ENCODE data around the gene GRID1. TPM values are rescaled to one million over a fixed set of nuclear protein-coding genes. Genes with fewer than 3 reads are reported as not detected.

Gene GRID1
- polyA plus RNA-seq, 1 donor (not counting 4 experiments of a cell fraction or from before 2014, with no cell fraction given): 0.01 TPM

DNA sequence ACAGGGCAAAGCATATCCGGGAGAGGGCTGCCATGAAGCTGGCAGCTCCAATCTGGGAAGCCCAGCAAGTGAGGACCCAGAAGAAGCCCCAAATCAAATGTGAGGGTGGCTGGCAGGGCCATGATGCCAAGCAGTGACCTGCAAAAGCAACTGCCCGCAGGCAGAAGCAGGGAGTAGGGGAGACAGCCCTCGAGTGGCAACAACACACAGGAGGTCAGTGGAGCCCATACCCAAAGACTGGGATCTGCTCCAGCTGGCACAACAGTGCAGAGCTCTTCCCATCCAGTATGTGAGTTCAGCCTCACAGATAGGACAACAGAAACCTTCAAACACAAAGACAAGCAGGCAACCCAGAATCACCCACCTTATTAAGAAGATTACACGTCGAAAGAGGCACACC, 45.0 kb downstream of the GRID1 start:
- H3K9ac ChIP-seq (ENCODE audit: control insufficient read depth, extremely low read depth, insufficient read depth, low read length): no peak overlapping the region
- dilution Hi-C loops (cut with MboI; ENCODE audit: extremely low pct_ligation_motif_present, low sequenced_read_pairs): no loop called here

DNA sequence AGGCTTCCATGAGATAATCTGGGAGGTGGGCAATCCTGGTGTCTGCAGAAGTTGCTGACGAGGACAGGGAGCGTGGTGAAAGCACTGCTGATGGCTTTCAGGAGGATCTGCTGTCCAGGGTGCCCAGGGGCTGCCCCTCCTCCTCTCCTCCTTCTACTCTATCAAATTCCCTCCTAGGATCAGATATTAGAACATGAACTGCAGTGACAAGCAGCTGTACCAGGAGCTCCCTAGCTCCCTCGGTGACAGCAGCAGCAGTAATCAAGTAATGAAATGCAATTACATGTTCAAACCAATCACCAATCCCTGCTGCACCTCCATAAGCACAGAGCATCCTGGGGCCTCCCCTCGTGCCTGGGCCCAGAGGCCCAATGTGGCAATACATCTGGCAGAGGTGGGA, 46.9 kb downstream of the GRID1 start:
- no peaks in the 10 kb centered on the region for H3K4me1 ChIP-seq (ENCODE audit: control insufficient read depth, extremely low read depth, insufficient read depth, low read length)
- FAIRE-seq: no peak
- H3K27ac ChIP-seq (ENCODE audit: control insufficient read depth, insufficient read depth, low read length): no peak overlapping the region
- no peak overlapping the region for H3K9ac ChIP-seq (ENCODE audit: control insufficient read depth, extremely low read depth, insufficient read depth, low read length)
- no peak overlapping the region for H2AFZ ChIP-seq (ENCODE audit: control insufficient read depth, low read length)
- dilution Hi-C loops (cut with MboI; ENCODE audit: extremely low pct_ligation_motif_present, low sequenced_read_pairs): no loop called here
- DNase-seq (ENCODE audit: low read depth, low spot score): no peak
- no peaks in the 10 kb centered on the region for H4K20me1 ChIP-seq (ENCODE audit: control insufficient read depth, extremely low read depth, insufficient read depth, low read length)
- no peaks in the 10 kb centered on the region for H3K27me3 ChIP-seq (ENCODE audit: control insufficient read depth, extremely low read depth, insufficient read depth, low read length)
- no peaks in the 10 kb centered on the region for H3K36me3 ChIP-seq (ENCODE audit: control insufficient read depth in 2 of 2, extremely low read depth in 1 of 2, insufficient read depth in 2 of 2, low read length in 2 of 2)
- H3K9me1 ChIP-seq (ENCODE audit: control insufficient read depth, extremely low read depth, insufficient read depth, low read length): no peaks in the 10 kb centered on the region
- TF ChIP-seq, protein P1, sequence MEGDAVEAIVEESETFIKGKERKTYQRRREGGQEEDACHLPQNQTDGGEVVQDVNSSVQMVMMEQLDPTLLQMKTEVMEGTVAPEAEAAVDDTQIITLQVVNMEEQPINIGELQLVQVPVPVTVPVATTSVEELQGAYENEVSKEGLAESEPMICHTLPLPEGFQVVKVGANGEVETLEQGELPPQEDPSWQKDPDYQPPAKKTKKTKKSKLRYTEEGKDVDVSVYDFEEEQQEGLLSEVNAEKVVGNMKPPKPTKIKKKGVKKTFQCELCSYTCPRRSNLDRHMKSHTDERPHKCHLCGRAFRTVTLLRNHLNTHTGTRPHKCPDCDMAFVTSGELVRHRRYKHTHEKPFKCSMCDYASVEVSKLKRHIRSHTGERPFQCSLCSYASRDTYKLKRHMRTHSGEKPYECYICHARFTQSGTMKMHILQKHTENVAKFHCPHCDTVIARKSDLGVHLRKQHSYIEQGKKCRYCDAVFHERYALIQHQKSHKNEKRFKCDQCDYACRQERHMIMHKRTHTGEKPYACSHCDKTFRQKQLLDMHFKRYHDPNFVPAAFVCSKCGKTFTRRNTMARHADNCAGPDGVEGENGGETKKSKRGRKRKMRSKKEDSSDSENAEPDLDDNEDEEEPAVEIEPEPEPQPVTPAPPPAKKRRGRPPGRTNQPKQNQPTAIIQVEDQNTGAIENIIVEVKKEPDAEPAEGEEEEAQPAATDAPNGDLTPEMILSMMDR (optimal IDR thresholded peaks at IDR 0.05 in 1 of 3, IDR thresholded peaks at IDR 0.05 in 1 of 3, conservative IDR thresholded peaks at IDR 0.05 in 1 of 3; ENCODE audit: extremely low read depth in 1 of 3, insufficient read depth in 2 of 3, low read length in 3 of 3): no peak
- no peak for TF ChIP-seq EZH2 (IDR thresholded peaks at IDR 0.05; ENCODE audit: low read length)
- no peaks in the 10 kb centered on the region for H3K9me3 ChIP-seq (ENCODE audit: control insufficient read depth, low read depth, low read length)
- no peaks in the 10 kb centered on the region for H3K79me2 ChIP-seq (ENCODE audit: control insufficient read depth, insufficient read depth, low read length)
- H3K4me2 ChIP-seq (ENCODE audit: control insufficient read depth, extremely low read depth, insufficient read depth, low read depth, low read length): no peak overlapping the region
- H3K4me3 ChIP-seq (ENCODE audit: control insufficient read depth in 2 of 3, extremely low read depth in 1 of 3, insufficient read depth in 2 of 3, low read depth in 1 of 3, low read length in 3 of 3): no peak overlapping the region

More for the DNA sequence above, 45.0 kb downstream of the GRID1 start:
- Histone ChIP-seq H3K4me1 (ENCODE audit: control insufficient read depth, extremely low read depth, insufficient read depth, low read length) (no peaks in the 10 kb centered on the region), H3K36me3 (ENCODE audit: control insufficient read depth in 2 of 2, extremely low read depth in 1 of 2, insufficient read depth in 2 of 2, low read length in 2 of 2) (no peaks in the 10 kb centered on the region), H2AFZ (ENCODE audit: control insufficient read depth, low read length) (no peak overlapping the region), H3K9me1 (ENCODE audit: control insufficient read depth, extremely low read depth, insufficient read depth, low read length) (no peaks in the 10 kb centered on the region), H3K27me3 (ENCODE audit: control insufficient read depth, extremely low read depth, insufficient read depth, low read length) (no peaks in the 10 kb centered on the region), H3K4me2 (ENCODE audit: control insufficient read depth, extremely low read depth, insufficient read depth, low read depth, low read length) (no peak overlapping the region), H3K27ac (ENCODE audit: control insufficient read depth, insufficient read depth, low read length) (no peak overlapping the region), H3K4me3 (ENCODE audit: control insufficient read depth in 2 of 3, extremely low read depth in 1 of 3, insufficient read depth in 2 of 3, low read depth in 1 of 3, low read length in 3 of 3) (no peak overlapping the region), H4K20me1 (ENCODE audit: control insufficient read depth, extremely low read depth, insufficient read depth, low read length) (no peaks in the 10 kb centered on the region), H3K9me3 (ENCODE audit: control insufficient read depth, low read depth, low read length) (no peaks in the 10 kb centered on the region), H3K79me2 (ENCODE audit: control insufficient read depth, insufficient read depth, low read length) (no peaks in the 10 kb centered on the region)
- TF ChIP-seq EZH2 (IDR thresholded peaks at IDR 0.05; ENCODE audit: low read length): no peak
- TF ChIP-seq, protein P1 (optimal IDR thresholded peaks at IDR 0.05 in 1 of 3, IDR thresholded peaks at IDR 0.05 in 1 of 3, conservative IDR thresholded peaks at IDR 0.05 in 1 of 3; ENCODE audit: extremely low read depth in 1 of 3, insufficient read depth in 2 of 3, low read length in 3 of 3): no peak
- FAIRE-seq (no peak), DNase-seq (ENCODE audit: low read depth, low spot score) (no peak)
